PC-9 (cell line): ENCODE data around the gene MAN2C1. TPM values are rescaled to one million over a fixed set of nuclear protein-coding genes. Genes with fewer than 3 reads are reported as not detected.
"Not testable (repeated sequence)": the region's sequence is repeated elsewhere in the genome, so short reads cannot be mapped to it uniquely, and the experiment has no call there.

Experiments
- BruUV-seq: library from RNA; stranded (reverse); fragments of 400-500 nt; replicated peaks from 2 replicates; lab custom pipeline; 2021; lab: Mats Ljungman, UMichigan
- CTCF ChIA-PET: fragments of 300-600 bp; sonication (Branson Sonifier 250); formaldehyde crosslinking; loops from one replicate; lab custom pipeline; 2022; ENCODE audit warnings: antibody characterized with exemption; lab: Charles Lee
- POLR2A ChIA-PET: fragments of 300-600 bp; sonication (Branson Sonifier 250); formaldehyde crosslinking; loops from one replicate; lab custom pipeline; 2022; ENCODE audit warnings: antibody characterized with exemption; ENCODE audit not compliant: unreplicated experiment; lab: Charles Lee
- DNase-seq, 2 experiments: peaks; one replicate each; pipeline versions ENCODE4 v3.0.0 to v3.0.0-alpha.2; 2015 to 2022; ENCODE audit warnings: mixed read lengths in 1 of 2
- H2AFZ ChIP-seq: fragments of 200-600 bp; sonication (generic); 2 replicates; pipeline ENCODE4 v1.8.1; 2017; ENCODE audit warnings: antibody characterized with exemption
- H3F3A ChIP-seq: fragments of 200-600 bp; sonication (generic); 2 replicates; pipeline ENCODE4 v1.8.1; 2017; ENCODE audit warnings: antibody characterized with exemption, mild to moderate bottlenecking, low read depth; ENCODE audit not compliant: insufficient read depth
- H3K27ac ChIP-seq: fragments of 200-600 bp; sonication (generic); 2 replicates; pipeline ENCODE4 v1.6.1; 2016; ENCODE audit warnings: mixed run types
- H3K27me3 ChIP-seq: fragments of 200-600 bp; sonication (generic); 2 replicates; pipeline ENCODE4 v1.6.1; 2016; ENCODE audit warnings: low read depth, mixed run types; ENCODE audit not compliant: insufficient read depth
- H3K36me3 ChIP-seq: fragments of 200-600 bp; sonication (generic); 2 replicates; pipeline ENCODE4 v1.6.1; 2016; ENCODE audit warnings: low read depth, mixed run types
- H3K4me1 ChIP-seq: fragments of 200-600 bp; sonication (generic); replicated peaks from 2 replicates; pipeline ENCODE4 v1.6.1; 2016; ENCODE audit warnings: mixed run types; ENCODE audit not compliant: insufficient read depth
- H3K4me2 ChIP-seq: fragments of 200-600 bp; sonication (generic); 2 replicates; pipeline ENCODE4 v1.6.1; 2017; ENCODE audit warnings: mixed run types
- H3K4me3 ChIP-seq: fragments of 200-600 bp; sonication (generic); 2 replicates; pipeline ENCODE4 v1.6.1; 2016; ENCODE audit warnings: mixed run types
- H3K79me2 ChIP-seq: fragments of 200-600 bp; sonication (generic); 2 replicates; pipeline ENCODE4 v1.6.1; 2017; ENCODE audit warnings: low read depth, mixed run types
- H3K9me2 ChIP-seq: fragments of 200-600 bp; sonication (generic); 2 replicates; pipeline ENCODE4 v1.8.1; 2017; ENCODE audit warnings: mild to moderate bottlenecking; ENCODE audit not compliant: insufficient read depth
- H3K9me3 ChIP-seq: fragments of 200-600 bp; sonication (generic); 2 replicates; pipeline ENCODE4 v1.8.1; 2016; ENCODE audit warnings: low read depth; ENCODE audit not compliant: insufficient read depth
- H4K20me1 ChIP-seq: fragments of 200-600 bp; sonication (generic); 2 replicates; pipeline ENCODE4 v1.8.1; 2017; ENCODE audit not compliant: insufficient read depth
- CTCF ChIP-seq: fragments of 200-600 bp; sonication (generic); conservative IDR thresholded peaks from 2 replicates; pipeline ENCODE4 v1.6.1; 2017; ENCODE audit warnings: mixed run types, antibody characterized with exemption, mild to moderate bottlenecking, moderate library complexity
- EZH2 ChIP-seq: fragments of 200-600 bp; sonication (generic); IDR thresholded peaks from 2 replicates; pipeline ENCODE4 v1.8.0; 2017; ENCODE audit warnings: antibody characterized with exemption, low read depth
- intact Hi-C: fragments of 100-400 bp; cut with micrococcal nuclease; formaldehyde crosslinking; loops from one replicate; pipeline ENCODE4 v1.10.0; 2022; ENCODE audit not compliant: unreplicated experiment
- total RNA-seq: library from RNA; stranded (reverse); gene quantifications from 2 replicates; pipeline ENCODE4 v1.2.3, GENCODE V29; 2021

MAN2C1 gene
- total RNA-seq, 1 experiment from 2014 or later, result 94.3 TPM

GRCh38 chr15:75313116-75313845 lies 55.1 kb downstream of the MAN2C1 start:
- Histone ChIP-seq H3F3A (no peaks in the 10 kb centered on the region), H3K4me2 (no peak overlapping the region), H4K20me1 (no peaks in the 10 kb centered on the region), H3K9me2 (no peaks in the 10 kb centered on the region; the same call in 1 of the 2 replicates), H3K9me3 (no peaks in the 10 kb centered on the region), H3K4me3 (no peak overlapping the region), H3K27ac (no peak overlapping the region), H3K36me3 (no peaks in the 10 kb centered on the region), H3K79me2 (no peaks in the 10 kb centered on the region), H3K27me3 (no peaks in the 10 kb centered on the region), H2AFZ (no peak overlapping the region), H3K4me1 (no peaks in the 10 kb centered on the region)
- ChIA-PET CTCF (no interaction called here), POLR2A (no interaction called here)
- no TSS peak for BruUV-seq
- TF ChIP-seq CTCF (no peak), EZH2 (no peak)
- intact Hi-C loops, result no loop called here
- DNase-seq, result no peak

DNA sequence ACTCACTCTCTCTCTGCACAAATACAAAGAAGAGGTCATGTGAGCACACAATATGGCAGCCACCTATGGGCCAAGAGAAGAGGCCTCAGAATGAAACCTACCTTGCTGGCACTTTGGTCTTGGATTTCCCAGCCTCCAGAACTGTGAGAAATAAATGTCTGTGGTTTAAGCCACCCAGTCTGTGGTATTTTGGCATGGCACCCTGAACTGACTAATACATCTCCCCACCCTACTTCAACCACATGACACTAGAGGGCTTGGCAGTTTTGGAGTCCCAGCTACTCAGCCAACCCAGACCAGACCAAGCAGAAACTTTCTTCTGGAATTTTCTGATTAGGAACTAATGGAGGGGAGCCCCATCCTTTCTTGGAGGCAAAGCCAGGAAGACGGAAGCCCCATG lies 55.9 kb downstream of the MAN2C1 start:
- DNase-seq, H3K9me3 ChIP-seq, H3K4me3 ChIP-seq, H3K4me1 ChIP-seq, H3F3A ChIP-seq, POLR2A ChIA-PET, H3K79me2 ChIP-seq, H3K4me2 ChIP-seq, H3K9me2 ChIP-seq, intact Hi-C loops, H4K20me1 ChIP-seq, H3K27ac ChIP-seq, BruUV-seq, H2AFZ ChIP-seq, H3K36me3 ChIP-seq, CTCF ChIA-PET, H3K27me3 ChIP-seq: not testable (repeated sequence)

DNA sequence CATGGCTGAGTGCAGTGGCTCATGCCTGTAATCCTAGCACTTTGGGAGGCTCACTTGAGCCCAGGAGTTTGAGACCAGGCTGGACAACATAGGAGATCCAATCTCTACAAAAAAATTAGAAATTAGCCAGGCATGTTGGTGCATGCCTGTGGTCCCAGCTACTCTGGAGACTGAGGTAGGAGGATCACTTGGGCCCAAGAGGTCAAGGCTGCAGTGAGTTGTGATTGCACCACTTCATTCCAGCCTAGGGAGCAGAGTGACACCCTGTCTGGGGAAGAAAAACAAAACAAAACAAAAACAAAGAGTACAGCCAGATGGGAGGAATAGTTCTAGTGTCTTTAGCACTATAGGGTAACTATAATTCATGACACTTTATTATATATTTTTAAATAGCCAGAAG lies 58.7 kb downstream of the MAN2C1 start:
- Histone ChIP-seq H4K20me1 (no peaks in the 10 kb centered on the region), H3K4me2 (no peak overlapping the region), H3K9me2 (no peaks in the 10 kb centered on the region; the same call in 1 of the 2 replicates), H3K79me2 (no peaks in the 10 kb centered on the region), H3K4me1 (0 out of 2 replicates have a peak, but pooled peaks cover 4% of the 10 kb centered on the region), H3K9me3 (no peaks in the 10 kb centered on the region), H2AFZ (no peak overlapping the region), H3K27me3 (peaks cover 2% of the 10 kb centered on the region), H3K27ac (no peak overlapping the region), H3F3A (no peaks in the 10 kb centered on the region), H3K36me3 (no peaks in the 10 kb centered on the region), H3K4me3 (no peak overlapping the region)
- ChIA-PET POLR2A (no interaction called here), CTCF (no interaction called here)
- TF ChIP-seq CTCF, result no peak
- no peak for TF ChIP-seq EZH2
- BruUV-seq, result no TSS peak
- no peak for DNase-seq
- intact Hi-C loops, result no loop called here
